Ovary (tissue), 3 donors: ENCODE results near the gene HDDC3.

ENCODE experiments used
- CTCF ChIP-seq, 3 donors: fragments of 450-650 bp in 2 of 3; fragments of 200-600 bp in 1 of 3; IDR thresholded peaks; one replicate each; pipeline versions ENCODE4 v1.5.1 to v1.8.0; 2016 to 2022; ENCODE audit warnings: antibody characterized with exemption in 3 of 3, mild to moderate bottlenecking in 1 of 3
- POLR2A ChIP-seq: fragments of 450-650 bp; IDR thresholded peaks from one replicate; pipeline ENCODE4 v1.6.1; 2017; ENCODE audit warnings: antibody characterized with exemption, mild to moderate bottlenecking, moderate library complexity
- donor health status: DM: no; HTN: no; CAD: no.

- no peak for TF ChIP-seq POLR2A
- TF ChIP-seq CTCF (IDR thresholded peaks at IDR 0.05): no peak
These were observed 17.0 kb downstream of the HDDC3 start for GRCh38 chr15:90915216-90915807.
